GM12872 (cell line): ENCODE measurements around the gene ZNF26.

Source experiments
- TF ChIP-seq, protein P1 (sequence below): IDR thresholded peaks from 3 replicates; pipeline ENCODE4 v1.5.1; 2011; ENCODE audit warnings: low read depth, mild to moderate bottlenecking, low read length, moderate library complexity; ENCODE audit not compliant: insufficient read depth

Gene ZNF26

DNA sequence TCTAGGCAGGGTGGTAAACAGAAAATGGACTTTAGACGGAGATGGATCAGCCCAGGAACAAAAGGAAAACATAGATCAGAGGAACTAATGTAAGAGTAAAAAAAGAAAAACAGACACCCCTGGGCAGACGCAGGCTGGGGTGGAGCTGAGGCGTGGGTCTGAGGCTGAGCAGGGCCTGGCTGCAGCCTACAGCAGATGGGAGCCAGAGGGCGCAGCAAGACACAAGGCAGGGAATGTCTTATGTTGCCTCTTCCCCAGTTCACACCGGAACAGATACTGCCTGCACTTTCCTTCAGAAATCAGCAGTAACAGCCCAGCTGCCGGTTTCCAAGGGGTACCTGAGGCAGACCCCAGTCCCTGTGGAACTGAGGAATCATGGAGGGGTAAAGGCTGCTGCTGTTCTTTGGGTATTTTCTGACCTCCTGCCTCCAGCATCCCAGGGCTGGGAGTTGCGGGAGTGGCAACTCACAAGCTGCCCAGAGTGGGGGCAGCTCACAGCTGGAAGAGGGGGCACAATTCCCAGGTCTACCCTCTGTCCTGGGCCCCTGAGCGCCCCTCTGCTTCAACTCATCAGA lies 39.8 kb upstream of the ZNF26 start:
- TF ChIP-seq, protein P1, sequence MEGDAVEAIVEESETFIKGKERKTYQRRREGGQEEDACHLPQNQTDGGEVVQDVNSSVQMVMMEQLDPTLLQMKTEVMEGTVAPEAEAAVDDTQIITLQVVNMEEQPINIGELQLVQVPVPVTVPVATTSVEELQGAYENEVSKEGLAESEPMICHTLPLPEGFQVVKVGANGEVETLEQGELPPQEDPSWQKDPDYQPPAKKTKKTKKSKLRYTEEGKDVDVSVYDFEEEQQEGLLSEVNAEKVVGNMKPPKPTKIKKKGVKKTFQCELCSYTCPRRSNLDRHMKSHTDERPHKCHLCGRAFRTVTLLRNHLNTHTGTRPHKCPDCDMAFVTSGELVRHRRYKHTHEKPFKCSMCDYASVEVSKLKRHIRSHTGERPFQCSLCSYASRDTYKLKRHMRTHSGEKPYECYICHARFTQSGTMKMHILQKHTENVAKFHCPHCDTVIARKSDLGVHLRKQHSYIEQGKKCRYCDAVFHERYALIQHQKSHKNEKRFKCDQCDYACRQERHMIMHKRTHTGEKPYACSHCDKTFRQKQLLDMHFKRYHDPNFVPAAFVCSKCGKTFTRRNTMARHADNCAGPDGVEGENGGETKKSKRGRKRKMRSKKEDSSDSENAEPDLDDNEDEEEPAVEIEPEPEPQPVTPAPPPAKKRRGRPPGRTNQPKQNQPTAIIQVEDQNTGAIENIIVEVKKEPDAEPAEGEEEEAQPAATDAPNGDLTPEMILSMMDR, result no peak

DNA sequence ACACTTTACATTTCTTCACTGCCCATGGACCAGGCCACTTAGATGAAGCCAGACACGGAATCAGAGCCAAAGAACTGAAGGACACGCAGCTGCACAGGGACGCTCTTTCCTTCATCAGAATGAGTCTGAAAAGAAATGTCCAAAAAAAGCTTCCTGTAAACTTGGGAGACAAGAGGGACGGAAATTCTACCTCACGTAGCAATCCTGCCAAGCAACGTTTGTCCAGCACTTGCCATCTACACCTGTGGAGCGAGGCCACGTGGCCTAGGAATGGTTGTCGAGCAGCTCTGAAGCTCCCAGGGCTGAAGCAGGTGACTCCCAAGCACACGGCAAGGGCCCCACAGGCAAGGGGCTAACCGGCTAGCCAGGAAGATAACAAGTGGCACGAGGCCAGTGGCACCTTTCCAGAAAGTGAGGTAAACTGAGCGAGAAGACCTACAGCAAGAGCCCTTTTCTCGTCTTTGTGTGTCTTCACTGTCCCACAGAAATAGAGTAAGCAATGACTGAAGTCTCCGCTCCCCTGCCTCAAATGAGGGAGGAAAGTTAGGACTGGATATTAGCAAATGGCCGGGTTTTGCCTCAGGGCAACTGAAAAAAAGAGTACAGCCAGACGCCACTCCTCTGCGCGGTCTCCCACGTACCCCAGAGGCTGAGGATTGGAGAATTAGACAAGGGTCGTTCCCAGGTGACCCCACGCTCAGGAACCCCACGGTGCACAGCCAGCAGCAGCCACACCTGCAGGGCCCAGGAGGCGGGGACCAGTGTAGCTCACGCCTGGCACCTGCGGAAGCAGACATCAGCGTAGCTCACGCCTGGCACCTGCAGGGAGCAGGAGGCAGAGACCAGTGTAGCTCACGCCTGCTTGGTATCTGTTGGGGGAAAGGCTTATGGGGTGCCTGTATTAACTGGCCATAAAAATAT lies 37.8 kb upstream of the ZNF26 start:
- TF ChIP-seq, protein P1, result no peak

DNA sequence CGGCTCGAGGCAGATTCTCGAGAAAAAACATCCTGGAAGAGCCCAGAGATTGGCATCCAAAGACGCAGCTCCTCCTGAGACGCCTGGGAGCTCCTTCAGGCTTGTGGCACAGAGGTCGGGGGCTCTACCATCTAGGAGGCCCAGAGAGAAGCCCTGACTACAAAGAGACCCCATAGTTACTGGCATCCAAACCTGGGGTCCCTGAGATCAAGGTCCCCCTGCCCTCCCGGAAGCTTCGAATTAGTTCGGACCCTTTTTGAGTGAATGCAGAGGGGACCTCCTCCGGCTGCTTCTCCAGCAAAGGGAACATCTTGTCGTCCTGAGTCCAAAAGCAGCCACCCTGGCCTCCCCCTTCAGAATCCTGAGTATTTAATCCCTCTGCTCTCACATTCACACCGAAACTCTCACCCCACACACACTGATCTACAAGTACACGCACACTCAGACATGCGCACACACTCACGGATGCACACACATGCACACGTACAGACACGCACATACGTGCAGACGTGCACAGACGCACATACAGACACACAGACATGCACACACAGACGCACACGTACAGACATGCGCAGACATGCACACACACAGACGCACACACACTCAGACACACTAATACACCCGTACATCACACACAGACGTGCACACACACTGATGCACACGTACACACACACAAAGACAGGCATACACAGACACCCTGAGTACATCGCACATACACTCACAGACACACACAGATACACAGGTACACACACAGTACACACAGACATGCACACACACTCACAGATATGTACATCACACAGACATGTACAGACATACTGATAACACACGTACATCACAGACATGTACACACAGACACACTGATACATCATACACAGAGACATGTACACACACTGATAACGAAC lies 36.0 kb upstream of the ZNF26 start:
- TF ChIP-seq, protein P1, result no peak

DNA sequence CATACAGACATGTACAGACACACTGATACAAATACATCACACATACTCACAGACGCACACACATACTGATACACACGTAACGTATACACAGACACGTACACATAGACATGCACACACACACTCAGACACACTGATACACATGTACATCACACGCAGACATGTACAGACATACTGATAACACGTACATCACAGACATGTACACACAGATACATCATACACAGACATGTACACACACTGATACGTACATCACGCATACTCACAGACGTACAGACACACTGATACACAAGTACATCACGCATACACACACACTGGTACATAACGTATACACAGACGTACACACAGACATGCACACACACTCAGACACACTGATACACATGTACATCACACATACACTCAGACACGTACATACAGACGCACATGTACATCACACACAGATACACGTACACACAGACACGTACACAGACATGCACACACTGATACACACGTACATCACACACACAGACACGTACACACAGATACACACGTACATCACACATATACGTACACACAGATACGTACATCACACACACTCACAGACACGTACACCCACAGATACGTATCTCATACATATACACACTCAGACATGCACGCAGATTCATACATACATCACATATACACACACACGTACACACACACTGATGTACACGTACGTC lies 35.2 kb upstream of the ZNF26 start:
- TF ChIP-seq, protein P1, result no peak

DNA sequence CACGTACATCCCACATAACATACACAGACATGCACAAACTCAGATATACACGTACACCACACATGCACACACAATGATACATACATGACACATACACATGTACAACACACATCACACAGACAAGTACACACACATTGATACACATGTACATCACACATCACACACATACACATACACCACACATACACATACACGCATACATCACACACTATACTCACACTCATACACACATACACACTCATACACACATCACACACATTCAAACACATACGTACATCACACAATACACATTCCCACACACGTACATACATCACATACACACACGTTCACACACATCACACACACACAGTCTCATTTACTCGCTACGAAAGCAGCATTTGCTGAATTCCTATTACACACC lies 34.5 kb upstream of the ZNF26 start:
- TF ChIP-seq, protein P1, result no peak

DNA sequence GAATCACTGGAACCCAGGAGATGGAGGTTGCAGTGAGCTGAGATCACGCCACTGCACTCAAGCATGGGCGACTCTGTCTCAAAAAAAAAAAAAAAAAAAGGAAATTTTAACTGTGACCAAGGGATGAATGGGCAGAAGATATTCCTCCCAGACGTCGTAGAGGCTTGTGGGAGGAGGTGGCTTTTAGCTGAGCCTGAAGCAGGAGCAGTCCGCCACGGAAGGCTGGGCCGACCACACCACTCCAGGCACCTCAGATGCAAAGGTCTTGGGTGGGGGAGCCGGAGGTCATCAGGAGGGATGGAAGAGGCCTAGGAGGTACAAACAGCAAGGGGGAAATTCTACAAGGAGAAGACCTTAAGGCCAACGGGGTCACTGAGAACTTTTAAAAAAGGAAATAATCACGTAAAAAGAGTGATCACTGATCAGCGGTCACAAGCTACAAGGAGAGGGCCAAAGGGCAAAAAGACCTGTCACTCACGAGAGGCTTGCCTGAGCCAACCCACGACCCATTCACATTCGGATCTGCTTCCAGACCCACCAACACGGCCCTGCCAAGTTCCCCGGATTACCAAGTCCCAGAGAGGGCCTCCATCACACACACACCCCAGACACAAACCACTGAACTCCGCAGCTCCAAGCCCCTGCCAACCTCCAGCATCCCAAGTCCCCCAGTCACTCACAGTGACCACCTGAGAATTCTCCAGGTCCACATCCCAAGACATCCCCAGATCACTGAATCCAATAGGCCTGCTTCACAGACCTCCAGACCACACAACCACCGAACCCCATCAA lies 33.6 kb upstream of the ZNF26 start:
- TF ChIP-seq, protein P1, result no peak
